Forelimb muscle (tissue), 1 donor: ENCODE results near the gene HSD3B2. TPM values are rescaled to one million over a fixed set of nuclear protein-coding genes. Genes with fewer than 3 reads are reported as not detected.
A peak's percentile ranks its signal among the peaks of the same experiment; 100 is the strongest.
"Not testable (repeated sequence)": the region's sequence is repeated elsewhere in the genome, so short reads cannot be mapped to it uniquely, and the experiment has no call there.

Source experiments
- DNase-seq: peaks from one replicate; pipeline ENCODE4 v3.0.0-alpha.2; 2013; ENCODE audit warnings: low read depth
- polyA plus RNA-seq: library from polyadenylated mRNA; unstranded; fragments of 120-200 nt; gene quantifications from one replicate; pipeline ENCODE4 v1.2.1, GENCODE V29; 2013; ENCODE audit not compliant: insufficient read length

HSD3B2 gene
- not detected for polyA plus RNA-seq

DNA sequence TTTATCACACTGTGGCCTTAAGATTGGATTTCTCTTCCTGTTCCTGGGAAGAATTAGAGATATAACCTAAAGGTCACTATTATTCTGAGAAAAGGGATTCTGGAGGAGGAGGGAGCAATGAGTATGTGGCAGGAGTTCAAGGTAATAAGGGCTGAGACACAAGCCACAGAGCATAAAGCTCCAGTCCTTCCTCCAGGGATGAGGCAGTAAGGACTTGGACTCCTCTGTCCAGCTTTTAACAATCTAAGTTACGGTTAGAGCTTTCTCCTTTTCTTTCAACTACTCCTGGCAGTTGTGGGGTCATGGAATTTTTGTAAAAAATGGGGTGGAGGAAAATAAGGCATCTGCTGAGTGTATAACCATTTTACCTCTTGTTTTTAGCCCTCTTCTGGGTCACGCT, at the start of gene HSD3B2:
Gene HSD3B2, plus strand, starts transcription at position 201 of the 400 bp plus-strand sequence. CDS start 270 bp downstream, outside the sequence.
- no peak for DNase-seq

DNA sequence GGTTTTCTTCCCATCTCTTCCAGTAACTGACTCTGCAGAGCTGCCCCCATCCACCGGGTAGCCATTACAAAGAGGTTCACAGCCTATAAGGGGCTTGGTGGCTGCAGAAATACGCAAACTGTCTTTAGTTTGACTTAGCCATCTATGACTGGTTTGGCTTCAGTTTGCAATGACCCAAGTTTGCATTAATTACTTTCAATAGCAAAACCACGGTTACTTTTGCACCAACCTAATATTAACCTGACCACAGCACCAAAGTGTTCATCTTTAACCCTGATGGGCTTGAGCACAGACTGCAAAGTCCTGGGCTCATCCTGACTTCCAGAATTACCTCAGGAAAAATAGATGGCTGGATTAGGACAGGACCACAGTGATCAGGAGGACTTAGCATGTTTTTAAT, 48.5 kb upstream of the HSD3B2 start:
- DNase-seq: no peak

DNA sequence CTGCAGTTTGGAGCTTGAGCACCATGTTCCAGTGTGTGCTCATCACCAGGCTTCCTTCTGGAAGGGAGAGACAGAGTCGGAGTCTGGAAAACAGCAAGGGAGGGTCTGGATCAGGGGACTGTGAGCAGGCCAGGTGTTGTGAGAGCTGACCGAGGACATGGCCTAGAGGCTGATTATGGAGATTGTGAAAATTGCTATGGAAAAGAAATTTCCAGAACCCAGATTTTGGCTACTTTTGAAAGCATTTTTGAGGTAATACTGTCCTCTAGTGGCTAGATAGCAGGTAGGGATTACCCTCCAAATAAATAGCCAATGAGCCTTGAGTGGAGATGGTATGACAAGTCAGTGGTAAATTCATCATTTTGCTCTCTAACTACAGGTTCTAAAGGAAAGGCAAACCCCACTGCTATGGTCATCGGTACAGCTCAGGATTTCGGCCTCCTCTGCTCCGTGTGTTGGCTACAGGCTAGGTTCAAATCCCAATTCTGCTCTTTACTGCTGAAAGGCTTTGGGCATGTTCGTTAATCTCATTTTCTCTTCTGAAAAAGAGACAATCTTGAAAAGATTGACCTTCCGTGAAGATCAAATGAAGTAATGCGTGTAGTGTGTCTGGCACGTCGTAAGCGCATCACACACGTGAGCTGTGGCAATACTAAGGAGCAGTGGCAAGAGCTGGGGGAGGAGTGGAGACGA, 47.4 kb upstream of the HSD3B2 start:
- peak; percentile 25 for DNase-seq

DNA sequence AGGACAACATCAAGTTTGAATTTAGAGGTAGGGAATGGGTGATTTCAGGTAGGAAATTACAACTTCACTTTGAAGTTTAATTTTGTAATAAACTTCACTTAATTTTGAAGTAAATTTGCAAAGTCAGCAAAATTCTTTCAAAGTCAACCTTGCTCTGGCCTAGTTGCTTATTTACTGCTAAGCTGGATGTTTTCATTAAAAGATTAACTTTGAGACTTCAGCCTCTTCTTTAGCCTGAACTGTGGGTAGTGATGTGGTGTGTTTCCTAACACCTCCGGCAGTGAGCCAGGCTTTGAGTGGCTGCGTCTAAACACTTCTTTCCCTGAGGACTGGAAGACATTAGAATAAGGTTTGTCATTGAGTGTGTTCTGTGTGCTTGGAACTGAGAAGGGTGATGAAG, 46.4 kb upstream of the HSD3B2 start, which contains the start of gene HAO2:
Gene HAO2, plus strand, starts transcription at position 232 of the 400 bp plus-strand sequence. CDS start 12,301 bp downstream, outside the sequence.
- no peak for DNase-seq

DNA sequence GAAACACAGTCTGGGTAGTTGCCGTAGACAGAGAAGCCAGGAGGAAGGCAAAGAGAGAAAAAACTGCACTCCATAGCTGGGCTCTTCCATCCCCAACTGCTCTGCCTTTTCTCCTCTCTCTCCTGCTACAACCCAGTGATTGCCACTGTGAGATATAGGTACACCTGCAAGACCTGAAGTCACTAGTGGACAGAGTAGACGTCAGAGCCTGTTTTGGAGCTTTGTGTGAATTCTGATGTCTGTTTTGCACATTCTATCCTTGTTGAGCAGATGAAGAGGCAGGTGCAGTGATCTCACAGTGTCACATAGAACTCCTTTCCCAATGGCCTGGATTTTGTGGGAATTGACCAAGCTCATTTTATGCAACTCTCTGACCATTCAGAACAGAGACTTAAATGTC, 44.2 kb upstream of the HSD3B2 start:
- DNase-seq: no peak

DNA sequence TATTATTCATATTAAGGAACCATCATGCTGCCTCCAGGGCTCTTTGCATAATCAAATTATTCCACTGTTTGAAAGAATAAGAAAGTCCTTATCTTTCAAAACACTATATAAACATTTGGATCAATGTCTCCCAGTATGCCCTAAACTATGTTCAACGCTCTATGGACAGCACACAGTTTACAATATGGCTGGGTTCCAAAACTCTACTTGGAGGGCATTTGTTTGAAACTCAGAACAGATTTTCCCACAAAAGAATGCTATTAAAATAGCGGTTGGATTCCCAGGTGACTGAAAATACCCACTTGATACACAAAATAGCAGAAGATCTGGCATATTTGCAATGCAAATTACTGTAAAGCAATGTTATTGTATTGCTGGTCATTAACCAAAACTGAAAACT, 43.1 kb upstream of the HSD3B2 start:
- DNase-seq: no peak

DNA sequence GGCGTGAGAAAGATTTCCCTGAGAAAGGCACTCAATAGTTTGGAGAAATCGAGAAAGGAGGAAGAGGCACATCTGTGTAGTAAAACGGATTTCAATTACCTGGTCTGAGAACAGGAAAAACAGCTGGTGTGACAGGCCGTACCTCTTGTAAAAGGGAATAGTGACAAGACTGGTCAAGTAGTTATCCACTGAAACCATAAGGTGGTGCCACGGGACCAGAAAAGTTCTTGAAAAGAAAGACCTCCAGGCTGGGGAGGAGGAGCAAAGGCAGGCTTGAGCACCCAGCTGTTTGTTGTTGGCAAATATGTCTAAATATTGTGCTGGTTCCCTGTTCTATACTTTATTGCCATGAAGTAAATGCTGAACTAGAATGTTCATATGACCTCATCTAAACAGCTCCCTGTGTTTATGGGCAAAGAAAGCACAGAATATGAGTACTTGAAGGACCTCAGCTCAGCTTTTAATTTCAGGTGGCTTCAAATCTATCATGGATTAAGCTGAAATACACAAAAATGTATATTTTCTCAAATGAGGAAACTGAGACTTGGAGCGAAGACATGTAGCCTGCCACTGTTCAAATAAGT, 42.4 kb upstream of the HSD3B2 start:
- DNase-seq: peak; percentile 20

DNA sequence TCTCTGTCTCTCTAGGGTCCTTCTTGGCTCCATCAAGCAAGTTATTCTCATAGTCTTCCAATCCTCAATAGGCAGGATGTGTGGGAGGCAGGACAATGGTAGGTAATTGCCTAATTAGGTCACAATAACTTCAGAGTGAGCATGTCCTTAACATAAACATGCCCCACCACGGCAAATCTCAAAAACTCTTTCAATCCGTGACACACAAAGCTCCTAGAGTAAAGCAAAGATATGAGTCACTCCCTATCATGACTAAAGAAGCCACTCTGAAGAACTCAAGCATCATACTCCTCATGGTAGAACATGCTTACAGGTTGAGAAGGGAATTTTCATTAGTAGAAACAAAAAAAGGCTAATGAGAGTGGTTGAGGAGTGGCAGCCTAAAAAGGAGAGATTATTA, 41.5 kb upstream of the HSD3B2 start:
- DNase-seq: no peak

DNA sequence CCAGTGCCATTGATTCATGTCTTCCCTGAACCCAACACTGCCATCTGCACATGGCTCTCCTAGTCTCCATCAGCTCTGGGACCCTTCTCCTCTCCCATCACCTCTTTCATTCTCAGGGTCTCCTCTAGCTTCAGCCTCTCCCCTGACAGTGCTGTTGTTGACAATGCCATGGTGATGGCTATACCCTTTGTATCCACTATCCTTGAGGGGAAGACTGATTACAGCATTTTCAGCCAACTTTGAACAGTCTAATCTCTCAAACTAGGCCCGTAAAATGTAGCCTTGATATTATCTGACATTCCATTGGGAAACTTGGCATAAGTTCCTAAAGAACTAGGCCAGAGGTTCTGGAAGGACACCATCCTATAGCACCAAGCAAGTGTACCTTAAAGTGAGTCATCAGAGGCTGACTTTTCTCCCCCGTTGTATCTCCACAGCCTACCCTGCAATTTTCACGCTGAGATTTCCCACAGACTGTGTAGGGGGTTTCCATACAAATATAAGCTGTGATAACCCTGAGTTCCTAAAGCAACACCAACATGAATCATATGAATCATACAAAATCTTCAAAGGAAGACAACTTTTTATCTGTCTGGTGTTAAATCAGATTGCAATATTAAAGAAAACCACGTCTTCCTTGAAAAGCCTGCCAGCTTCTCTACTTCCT, 40.6 kb upstream of the HSD3B2 start:
- DNase-seq: no peak

DNA sequence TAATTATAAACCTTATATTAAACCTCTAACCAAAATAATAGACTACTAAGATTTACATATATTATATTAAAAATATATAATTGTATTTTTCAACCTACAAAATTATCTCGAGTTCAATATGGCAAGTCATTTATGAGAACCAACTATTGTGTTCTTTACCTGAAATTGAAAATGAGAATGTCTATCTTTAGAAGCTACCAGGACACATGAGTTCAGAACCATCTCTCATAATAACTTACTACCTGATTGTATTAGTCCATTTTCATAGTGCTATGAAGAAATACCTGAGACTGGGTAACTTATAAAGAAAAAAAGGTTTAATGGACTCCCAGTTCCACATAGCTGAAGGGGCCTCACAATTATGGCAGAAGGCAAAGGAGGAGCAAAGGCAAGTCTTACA, 39.6 kb upstream of the HSD3B2 start:
- no peak for DNase-seq

DNA sequence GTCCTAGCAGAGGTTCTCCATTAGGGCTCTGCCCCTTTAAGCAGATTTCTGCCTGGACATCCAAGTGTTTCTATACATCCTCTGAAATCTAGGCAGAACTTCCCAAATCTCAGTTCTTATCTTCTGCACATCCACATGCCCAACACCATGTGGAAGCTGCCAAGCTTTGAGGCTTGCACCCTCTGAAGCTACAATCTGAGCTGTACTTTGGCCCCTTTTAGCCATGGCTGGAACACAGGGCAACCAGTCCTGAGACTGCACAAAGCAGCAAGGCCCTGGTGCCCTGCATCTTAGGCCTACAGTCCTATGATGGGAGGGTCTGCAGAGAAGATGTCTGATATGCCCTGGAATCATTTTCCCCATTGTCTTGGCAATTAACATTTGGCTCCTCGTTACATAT, 38.4 kb upstream of the HSD3B2 start:
- no peak for DNase-seq

DNA sequence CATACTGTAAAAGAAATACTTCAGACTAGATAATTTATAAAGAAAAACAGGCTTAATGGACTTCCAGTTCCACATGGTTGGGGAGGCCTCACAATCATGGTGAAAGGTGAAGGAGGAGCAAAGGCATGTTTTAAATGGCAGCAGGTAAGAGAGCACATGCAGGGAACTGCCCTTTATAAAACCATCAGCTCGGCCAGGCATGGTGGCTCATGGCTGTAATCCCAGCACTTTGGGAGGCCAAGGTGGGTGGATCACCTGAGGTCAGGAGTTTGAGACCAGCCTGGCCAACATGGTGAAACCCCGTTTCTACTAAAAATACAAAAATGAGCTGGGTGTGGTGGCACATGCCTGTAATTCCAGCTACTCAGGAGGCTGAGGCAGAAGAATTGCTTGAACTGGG, 37.4 kb upstream of the HSD3B2 start:
- DNase-seq: not testable (repeated sequence)

DNA sequence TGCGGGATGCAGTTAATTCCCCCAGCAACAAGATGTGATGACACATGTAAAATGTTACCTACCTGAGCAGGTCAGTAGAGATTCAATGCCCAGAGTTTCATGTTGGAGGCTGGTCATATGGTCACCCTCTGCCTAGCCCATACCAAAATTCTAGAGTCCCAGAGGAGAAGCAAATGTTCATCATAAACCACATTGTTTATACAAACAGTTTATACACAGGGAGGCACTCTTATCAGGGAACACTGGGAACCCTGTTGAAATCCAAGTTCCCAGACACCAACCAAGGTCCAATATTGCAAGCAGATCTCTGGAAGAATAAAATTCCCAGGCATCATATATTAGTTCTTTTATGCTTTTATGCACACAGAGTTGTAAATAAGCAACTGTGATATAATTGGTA, 35.8 kb upstream of the HSD3B2 start:
- DNase-seq: no peak

DNA sequence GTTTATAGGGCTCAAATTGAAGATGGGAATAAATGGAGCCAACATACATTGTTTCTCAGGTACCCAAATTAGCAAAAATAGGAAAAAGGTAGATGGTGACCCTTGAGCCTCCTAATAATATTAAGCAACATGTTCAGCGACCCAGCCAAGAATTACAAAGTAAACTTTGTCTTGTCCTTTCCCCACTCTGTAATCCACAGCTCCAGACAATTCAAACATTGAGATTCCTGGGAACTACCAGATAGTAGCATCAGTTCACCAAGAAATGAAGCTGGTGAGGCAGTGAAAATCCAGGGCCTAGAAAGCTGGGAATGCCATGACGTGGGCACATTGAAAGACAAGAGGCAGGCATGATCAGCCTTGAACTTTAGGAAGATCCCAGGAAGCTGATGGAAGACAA, 34.6 kb upstream of the HSD3B2 start:
- no peak for DNase-seq

DNA sequence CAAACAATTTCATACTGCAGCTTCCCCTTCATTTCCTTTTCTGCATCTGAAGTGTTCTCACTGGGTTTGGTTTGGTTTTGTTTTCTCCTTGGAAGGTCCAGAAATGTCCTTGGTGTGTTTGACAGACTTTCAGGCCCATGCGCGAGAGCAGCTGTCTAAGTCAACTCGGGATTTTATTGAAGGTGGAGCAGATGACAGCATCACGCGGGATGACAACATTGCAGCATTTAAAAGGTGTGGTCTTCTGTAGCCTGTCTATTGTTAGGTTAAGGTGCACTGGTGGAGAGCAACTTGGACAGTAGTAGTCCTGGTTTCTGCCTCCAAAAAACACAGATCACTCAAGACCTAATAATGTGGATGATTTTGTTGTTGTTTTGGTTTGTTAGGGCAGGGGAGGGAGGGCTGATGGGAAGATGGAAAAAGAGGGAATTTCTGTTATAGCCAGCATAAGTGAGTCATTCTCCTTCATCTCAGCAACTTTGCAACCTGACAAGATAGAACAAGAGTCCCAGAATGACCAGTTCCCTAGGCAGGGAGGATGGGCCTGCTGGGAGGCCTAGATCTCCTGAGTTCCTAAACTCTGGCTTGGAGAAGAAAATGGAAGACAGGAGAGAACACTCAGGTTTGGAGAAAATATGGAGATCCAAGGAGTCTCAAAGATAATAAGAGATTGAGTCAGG, 33.8 kb upstream of the HSD3B2 start:
- no peak for DNase-seq

DNA sequence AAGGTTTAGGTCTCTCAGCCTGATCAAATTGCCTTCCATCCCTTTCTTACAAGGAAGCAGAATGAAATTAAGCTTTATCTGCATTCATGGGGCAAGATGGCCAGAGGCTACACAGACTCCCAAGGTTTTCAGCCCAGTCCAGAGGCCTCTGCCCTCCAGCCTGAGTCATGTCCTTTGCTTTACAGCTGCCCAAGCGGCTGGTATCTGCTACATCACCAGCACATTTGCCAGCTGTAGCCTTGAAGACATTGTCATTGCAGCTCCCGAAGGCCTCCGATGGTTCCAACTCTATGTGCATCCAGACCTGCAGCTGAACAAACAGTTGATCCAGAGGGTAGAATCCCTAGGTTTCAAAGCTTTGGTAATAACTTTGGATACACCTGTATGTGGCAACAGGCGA, 30.4 kb upstream of the HSD3B2 start:
- no peak for DNase-seq

DNA sequence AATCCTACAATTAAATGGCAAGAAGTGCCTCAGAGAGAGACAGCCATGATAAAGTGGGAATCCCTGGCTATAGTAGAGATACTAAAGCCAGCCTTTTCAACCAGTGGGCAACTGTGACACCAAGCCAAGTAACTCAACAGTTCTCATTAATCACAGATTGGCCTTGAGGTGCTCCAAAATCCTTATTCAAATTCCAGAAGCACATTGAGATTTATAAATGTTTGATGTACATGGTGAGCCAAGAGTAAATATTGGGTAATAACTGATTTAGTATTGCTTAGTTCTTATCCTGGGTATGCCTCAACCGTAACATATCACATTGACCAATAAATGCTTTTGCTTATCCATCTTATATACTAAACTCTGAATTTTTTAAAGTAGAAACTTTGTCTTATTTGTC, 29.3 kb upstream of the HSD3B2 start:
- no peak for DNase-seq

DNA sequence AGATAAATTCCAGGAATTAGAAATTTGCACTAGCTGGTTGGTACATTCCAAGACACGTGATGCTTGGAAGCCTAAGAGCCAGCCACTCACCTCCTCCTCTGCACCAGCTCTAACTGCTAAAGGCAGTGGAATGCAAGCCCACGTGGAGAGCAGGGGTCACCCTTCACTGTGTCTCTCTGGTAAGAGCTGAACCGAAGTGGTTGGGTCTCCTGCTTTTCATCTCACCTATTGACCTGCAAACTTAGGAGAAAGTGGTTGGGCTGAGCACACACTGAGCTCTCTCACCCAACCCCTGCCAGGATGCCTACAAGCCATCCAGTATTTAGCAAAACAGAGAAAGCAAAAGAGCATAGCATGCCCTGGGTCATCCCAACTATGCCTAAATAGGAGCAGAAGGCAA, 27.1 kb upstream of the HSD3B2 start:
- DNase-seq: no peak

DNA sequence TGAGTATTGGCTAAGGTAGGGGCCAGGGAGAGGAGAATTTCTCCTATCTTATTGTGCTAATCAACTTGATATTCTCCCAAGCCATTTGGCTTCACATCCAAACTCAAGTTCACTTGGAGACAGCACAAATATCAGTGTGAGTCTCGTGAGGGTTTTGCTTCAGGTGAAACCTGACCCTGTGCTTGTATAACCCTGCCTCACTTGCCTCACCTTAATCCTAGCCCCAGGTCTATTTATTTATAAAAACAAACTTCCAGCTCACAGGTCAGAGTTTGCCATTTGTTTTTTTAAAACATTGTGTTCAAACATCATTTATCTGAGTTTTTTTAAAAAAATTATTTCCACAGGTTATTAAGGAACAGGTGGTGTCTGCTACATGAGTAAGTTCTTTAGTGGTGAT, 26.5 kb upstream of the HSD3B2 start:
- DNase-seq: no peak

DNA sequence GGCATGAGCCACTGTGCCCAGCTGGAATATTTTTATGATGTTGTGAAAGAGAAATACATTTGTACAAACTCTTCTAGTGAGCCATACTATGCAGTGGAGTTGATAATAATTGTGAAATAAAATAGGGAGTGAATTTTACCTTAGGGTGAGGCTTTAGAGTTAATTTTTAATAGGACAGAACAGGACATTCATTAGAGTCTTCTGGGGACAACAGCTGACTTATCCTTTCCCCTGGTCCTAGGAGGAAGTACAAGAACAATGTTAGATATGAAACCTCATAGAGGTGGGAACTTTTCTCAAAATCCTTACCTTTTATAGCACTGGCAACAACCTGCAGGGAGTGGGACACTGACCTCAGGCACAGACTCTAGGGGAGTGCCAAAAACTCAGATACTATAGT, 24.4 kb upstream of the HSD3B2 start:
- no peak for DNase-seq

DNA sequence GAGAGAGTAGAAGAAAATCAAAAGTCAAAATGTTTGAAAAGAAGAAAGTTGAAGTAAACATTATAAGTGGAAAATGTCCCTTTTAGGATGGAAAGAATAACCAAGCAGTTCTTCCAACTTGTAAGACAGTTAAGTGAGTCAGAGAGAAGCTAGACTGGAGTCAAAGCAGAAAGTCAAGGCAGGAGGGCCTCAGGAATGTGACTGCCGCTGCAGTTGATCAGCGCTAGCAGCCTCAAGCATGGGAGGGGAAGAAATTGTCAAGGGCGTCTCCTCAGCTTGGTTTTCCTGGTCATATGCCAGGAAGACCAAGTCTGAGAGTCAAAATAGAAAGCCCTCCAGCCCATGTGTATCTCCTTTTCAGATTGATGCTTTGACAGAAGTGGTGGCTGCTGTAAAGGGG, 23.2 kb upstream of the HSD3B2 start:
- no peak for DNase-seq

DNA sequence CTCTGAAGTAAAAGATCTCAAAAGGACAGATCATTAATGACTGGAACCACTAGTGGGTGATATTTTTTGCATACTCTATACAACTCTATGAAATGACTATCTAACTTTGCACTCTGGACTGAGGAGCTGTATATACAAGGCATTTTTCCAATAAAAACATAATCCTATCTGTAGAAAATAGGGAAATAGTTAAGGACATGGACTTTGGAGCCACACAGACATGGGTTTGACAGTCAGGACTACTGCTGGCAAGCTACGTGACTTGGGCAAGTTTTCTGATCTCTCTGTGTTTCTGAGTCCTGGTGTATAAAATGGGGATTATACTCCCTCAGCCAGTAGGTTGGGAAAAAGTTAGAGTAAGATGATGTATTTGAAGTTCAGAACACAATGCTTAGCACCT, 20.9 kb upstream of the HSD3B2 start:
- DNase-seq: no peak

DNA sequence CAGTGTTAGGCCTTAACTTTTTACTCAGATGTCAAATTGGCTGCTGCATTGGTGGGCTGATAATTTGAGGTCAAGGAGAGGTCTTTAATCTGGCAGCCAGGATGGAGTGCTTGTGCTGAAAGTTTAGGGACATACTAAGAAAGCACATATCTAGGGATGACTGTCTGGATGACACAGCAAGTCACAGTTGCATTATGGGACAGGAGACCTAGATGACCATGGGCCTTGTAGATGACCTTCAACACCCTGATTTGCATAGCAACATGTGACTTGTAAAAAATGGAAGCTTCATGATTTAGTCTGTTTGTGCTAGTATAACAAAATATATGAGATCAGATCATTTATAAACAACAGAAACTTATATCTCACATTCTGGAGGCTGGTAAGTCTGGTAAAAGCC, 18.0 kb upstream of the HSD3B2 start:
- DNase-seq: no peak
